ENCODE measurements around the gene AKAP13. TPM values are rescaled to one million over a fixed set of nuclear protein-coding genes. Genes with fewer than 3 reads are reported as not detected.

The AKAP13 gene
- total and polyA plus RNA-seq, 2 of the 13 experiments (the other 11 are each of a cell fraction or from before 2014, with no cell fraction given): 6.7 to 27.1 TPM

DNA sequence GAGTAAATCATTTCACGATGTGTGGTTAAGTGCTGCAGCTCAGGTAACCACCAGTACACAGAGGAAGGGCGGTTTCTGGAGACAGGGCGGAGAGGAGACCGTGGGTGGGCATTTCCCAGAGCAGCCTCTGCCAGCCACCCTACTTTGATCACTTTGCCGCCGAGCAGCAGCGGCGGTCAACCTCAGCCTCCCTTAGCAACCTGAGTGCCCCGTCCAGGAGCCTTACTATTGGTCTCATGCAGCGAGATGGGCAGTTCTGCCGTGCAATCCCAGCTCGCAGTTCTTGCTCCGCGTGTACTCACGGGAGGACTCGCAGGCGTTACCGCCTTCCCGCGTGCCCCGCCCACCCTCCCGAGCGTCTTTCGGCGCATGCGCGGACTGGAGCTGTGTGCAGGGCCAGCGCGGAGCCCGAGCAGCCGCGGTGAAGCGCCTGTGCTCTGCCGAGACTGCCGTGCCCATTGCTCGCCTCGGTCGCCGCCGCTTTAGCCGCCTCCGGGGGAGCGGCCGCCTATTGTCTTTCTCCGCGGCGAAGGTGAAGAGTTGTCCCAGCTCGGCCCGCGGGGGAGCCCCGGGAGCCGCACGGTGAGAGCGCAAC is at the start of gene AKAP13 (continued):
- TF ChIP-seq, protein P1, sequence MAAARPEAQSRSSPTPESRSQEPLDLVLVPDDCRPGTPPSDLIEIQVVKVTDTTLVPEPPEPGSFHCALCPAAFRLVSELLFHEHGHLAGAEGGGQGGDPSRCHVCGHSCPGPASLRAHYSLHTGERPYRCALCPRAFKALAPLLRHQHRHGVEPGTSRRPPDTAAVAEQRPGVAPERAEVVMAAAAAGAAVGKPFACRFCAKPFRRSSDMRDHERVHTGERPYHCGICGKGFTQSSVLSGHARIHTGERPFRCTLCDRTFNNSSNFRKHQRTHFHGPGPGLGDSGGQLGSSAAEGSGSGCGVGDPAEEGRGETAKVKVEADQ (CRISPR knock-in tag; IDR thresholded peaks at IDR 0.05; ENCODE audit: borderline replicate concordance): no peak
- TF ChIP-seq TEAD3 (CRISPR knock-in tag; optimal IDR thresholded peaks at IDR 0.05; ENCODE audit: borderline replicate concordance) (peak; percentile 15), POLR2AphosphoS5 (IDR thresholded peaks at IDR 0.05; ENCODE audit: low read depth, low read length) (peak; percentile 88), NFIB (CRISPR knock-in tag; IDR thresholded peaks at IDR 0.05; ENCODE audit: borderline replicate concordance) (no peak), ZNF615 (CRISPR knock-in tag; IDR thresholded peaks at IDR 0.05; ENCODE audit: borderline replicate concordance) (no peak), ZNF674 (CRISPR knock-in tag; IDR thresholded peaks at IDR 0.05; ENCODE audit: low read depth) (no peak), ZNF720 (CRISPR knock-in tag; IDR thresholded peaks at IDR 0.05) (no peak), SUZ12 (IDR thresholded peaks at IDR 0.05; ENCODE audit: low read depth, low read length) (no peak), ZNF441 (CRISPR knock-in tag; IDR thresholded peaks at IDR 0.05; ENCODE audit: borderline replicate concordance) (no peak), ZNF777 (CRISPR knock-in tag; IDR thresholded peaks at IDR 0.05) (peak; percentile 83), SAP130 (CRISPR knock-in tag; IDR thresholded peaks at IDR 0.05; ENCODE audit: low read depth) (peak; percentile 77), MAFK (conservative IDR thresholded peaks at IDR 0.05 in 1 of 2, IDR thresholded peaks at IDR 0.05 in 1 of 2; ENCODE audit: low read length in 2 of 2) (no peak), ZZZ3 (CRISPR knock-in tag; IDR thresholded peaks at IDR 0.05; ENCODE audit: borderline replicate concordance) (no peak), NFYC (CRISPR knock-in tag; IDR thresholded peaks at IDR 0.05) (peak; percentile 93), ZNF629 (CRISPR knock-in tag; conservative IDR thresholded peaks at IDR 0.05) (peak; percentile 61), PTBP1 (IDR thresholded peaks at IDR 0.05; ENCODE audit: low read depth, low read length, poor library complexity, severe bottlenecking) (no peak), KDM3A (CRISPR knock-in tag; IDR thresholded peaks at IDR 0.05; ENCODE audit: low read depth) (no peak), SMYD3 (CRISPR knock-in tag; IDR thresholded peaks at IDR 0.05) (no peak), ATAD3A (CRISPR knock-in tag; IDR thresholded peaks at IDR 0.05) (no peak)
- TF ChIP-seq, protein P2, sequence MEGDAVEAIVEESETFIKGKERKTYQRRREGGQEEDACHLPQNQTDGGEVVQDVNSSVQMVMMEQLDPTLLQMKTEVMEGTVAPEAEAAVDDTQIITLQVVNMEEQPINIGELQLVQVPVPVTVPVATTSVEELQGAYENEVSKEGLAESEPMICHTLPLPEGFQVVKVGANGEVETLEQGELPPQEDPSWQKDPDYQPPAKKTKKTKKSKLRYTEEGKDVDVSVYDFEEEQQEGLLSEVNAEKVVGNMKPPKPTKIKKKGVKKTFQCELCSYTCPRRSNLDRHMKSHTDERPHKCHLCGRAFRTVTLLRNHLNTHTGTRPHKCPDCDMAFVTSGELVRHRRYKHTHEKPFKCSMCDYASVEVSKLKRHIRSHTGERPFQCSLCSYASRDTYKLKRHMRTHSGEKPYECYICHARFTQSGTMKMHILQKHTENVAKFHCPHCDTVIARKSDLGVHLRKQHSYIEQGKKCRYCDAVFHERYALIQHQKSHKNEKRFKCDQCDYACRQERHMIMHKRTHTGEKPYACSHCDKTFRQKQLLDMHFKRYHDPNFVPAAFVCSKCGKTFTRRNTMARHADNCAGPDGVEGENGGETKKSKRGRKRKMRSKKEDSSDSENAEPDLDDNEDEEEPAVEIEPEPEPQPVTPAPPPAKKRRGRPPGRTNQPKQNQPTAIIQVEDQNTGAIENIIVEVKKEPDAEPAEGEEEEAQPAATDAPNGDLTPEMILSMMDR (CRISPR knock-in tag; IDR thresholded peaks at IDR 0.05): no peak
- TF ChIP-seq, protein P3, sequence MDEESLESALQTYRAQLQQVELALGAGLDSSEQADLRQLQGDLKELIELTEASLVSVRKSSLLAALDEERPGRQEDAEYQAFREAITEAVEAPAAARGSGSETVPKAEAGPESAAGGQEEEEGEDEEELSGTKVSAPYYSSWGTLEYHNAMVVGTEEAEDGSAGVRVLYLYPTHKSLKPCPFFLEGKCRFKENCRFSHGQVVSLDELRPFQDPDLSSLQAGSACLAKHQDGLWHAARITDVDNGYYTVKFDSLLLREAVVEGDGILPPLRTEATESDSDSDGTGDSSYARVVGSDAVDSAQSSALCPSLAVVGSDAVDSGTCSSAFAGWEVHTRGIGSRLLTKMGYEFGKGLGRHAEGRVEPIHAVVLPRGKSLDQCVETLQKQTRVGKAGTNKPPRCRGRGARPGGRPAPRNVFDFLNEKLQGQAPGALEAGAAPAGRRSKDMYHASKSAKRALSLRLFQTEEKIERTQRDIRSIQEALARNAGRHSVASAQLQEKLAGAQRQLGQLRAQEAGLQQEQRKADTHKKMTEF (CRISPR knock-in tag; IDR thresholded peaks at IDR 0.05): peak; percentile 53; the same call in 1 of the 2 replicates
- TF ChIP-seq, protein P4, sequence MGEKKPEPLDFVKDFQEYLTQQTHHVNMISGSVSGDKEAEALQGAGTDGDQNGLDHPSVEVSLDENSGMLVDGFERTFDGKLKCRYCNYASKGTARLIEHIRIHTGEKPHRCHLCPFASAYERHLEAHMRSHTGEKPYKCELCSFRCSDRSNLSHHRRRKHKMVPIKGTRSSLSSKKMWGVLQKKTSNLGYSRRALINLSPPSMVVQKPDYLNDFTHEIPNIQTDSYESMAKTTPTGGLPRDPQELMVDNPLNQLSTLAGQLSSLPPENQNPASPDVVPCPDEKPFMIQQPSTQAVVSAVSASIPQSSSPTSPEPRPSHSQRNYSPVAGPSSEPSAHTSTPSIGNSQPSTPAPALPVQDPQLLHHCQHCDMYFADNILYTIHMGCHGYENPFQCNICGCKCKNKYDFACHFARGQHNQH (CRISPR knock-in tag; IDR thresholded peaks at IDR 0.05): peak; percentile 59; the same call in 1 of the 2 replicates
- TF ChIP-seq, protein P5, sequence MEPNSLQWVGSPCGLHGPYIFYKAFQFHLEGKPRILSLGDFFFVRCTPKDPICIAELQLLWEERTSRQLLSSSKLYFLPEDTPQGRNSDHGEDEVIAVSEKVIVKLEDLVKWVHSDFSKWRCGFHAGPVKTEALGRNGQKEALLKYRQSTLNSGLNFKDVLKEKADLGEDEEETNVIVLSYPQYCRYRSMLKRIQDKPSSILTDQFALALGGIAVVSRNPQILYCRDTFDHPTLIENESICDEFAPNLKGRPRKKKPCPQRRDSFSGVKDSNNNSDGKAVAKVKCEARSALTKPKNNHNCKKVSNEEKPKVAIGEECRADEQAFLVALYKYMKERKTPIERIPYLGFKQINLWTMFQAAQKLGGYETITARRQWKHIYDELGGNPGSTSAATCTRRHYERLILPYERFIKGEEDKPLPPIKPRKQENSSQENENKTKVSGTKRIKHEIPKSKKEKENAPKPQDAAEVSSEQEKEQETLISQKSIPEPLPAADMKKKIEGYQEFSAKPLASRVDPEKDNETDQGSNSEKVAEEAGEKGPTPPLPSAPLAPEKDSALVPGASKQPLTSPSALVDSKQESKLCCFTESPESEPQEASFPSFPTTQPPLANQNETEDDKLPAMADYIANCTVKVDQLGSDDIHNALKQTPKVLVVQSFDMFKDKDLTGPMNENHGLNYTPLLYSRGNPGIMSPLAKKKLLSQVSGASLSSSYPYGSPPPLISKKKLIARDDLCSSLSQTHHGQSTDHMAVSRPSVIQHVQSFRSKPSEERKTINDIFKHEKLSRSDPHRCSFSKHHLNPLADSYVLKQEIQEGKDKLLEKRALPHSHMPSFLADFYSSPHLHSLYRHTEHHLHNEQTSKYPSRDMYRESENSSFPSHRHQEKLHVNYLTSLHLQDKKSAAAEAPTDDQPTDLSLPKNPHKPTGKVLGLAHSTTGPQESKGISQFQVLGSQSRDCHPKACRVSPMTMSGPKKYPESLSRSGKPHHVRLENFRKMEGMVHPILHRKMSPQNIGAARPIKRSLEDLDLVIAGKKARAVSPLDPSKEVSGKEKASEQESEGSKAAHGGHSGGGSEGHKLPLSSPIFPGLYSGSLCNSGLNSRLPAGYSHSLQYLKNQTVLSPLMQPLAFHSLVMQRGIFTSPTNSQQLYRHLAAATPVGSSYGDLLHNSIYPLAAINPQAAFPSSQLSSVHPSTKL (CRISPR knock-in tag; IDR thresholded peaks at IDR 0.05): no peak
